Omental fat pad (tissue), 4 donors: Measurements from ENCODE around the gene KCNAB1. TPM values are rescaled to one million over a fixed set of nuclear protein-coding genes. Genes with fewer than 3 reads are reported as not detected.
A peak's percentile ranks its signal among the peaks of the same experiment; 100 is the strongest.

ENCODE experiments used
- ATAC-seq: fragments of 150-250 bp; one replicate; pipeline ENCODE4 v1.9.1; 2016; ENCODE audit warnings: mild to moderate bottlenecking, moderate library complexity; ENCODE audit not compliant: low FRiP score
- DNase-seq: peaks from one replicate; pipeline ENCODE4 v3.0.0-alpha.2; 2019; ENCODE audit warnings: low spot score
- total RNA-seq, 4 donors: library from RNA; depleted of rRNA; stranded (reverse); fragments of >200 nt; gene quantifications; one replicate each; pipeline ENCODE4 v1.1.0, GENCODE V29; 2016
- TF ChIP-seq, protein P1 (sequence below), 3 donors: fragments of 450-650 bp; IDR thresholded peaks; one replicate each; pipeline ENCODE4 v1.5.1; 2016 to 2017; ENCODE audit warnings: antibody characterized with exemption in 3 of 3, mild to moderate bottlenecking in 3 of 3, moderate library complexity in 2 of 3

The KCNAB1 gene
- total RNA-seq, 4 donors from 2014 or later: 2.2 to 12.6 (median 5.7) TPM

GRCh38 chr3:156532730-156533129 lies 412.4 kb downstream of the KCNAB1 start:
- no peak for DNase-seq
- ATAC-seq: no peak
- TF ChIP-seq, protein P1, sequence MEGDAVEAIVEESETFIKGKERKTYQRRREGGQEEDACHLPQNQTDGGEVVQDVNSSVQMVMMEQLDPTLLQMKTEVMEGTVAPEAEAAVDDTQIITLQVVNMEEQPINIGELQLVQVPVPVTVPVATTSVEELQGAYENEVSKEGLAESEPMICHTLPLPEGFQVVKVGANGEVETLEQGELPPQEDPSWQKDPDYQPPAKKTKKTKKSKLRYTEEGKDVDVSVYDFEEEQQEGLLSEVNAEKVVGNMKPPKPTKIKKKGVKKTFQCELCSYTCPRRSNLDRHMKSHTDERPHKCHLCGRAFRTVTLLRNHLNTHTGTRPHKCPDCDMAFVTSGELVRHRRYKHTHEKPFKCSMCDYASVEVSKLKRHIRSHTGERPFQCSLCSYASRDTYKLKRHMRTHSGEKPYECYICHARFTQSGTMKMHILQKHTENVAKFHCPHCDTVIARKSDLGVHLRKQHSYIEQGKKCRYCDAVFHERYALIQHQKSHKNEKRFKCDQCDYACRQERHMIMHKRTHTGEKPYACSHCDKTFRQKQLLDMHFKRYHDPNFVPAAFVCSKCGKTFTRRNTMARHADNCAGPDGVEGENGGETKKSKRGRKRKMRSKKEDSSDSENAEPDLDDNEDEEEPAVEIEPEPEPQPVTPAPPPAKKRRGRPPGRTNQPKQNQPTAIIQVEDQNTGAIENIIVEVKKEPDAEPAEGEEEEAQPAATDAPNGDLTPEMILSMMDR (IDR thresholded peaks at IDR 0.05): no peak

DNA sequence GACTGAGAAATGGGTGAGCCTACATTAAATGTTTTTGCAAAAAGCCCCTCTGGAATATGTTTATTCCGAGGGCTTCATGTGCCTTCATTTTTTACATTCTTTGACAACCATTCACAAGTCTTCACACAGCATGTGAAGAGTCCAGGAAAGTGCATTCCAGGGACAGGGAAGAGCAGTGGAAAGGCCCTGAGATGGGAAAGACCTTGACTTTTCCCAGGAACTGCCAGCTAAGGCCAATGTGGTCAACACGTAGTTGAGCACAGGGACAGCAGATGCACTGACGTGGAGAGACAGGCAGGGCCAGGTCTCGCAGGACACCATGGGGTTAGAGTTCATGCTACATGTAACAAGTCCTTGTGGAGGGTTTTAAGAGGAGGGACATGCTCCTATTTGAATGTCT lies 412.8 kb downstream of the KCNAB1 start:
- ATAC-seq (no peak), DNase-seq (no peak)
- TF ChIP-seq, protein P1 (IDR thresholded peaks at IDR 0.05): no peak

DNA sequence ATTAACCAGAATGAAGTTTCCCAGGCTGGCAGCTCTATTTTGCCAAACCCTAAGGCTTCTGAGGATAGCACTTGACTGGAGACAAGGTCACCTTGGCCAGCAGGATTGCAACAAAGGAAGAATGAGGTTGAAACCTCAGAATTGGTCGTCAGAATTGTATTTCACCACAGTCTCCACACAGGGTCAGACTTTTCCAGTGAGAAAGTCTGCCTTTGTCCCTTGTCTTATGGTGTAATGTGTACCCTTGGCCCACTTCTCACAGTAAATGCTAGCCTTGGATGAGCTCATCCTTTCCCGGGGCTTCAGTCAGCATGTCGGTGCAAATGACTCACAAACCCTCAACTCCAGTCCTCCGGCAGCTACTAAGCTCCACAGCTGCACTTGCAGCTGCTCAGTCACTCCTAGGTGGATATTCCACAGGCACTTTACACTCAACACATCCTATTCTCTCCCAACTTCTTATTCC lies 414.8 kb downstream of the KCNAB1 start:
- DNase-seq (no peak), ATAC-seq (peak; percentile 86)
- TF ChIP-seq, protein P1 (IDR thresholded peaks at IDR 0.05): no peak

DNA sequence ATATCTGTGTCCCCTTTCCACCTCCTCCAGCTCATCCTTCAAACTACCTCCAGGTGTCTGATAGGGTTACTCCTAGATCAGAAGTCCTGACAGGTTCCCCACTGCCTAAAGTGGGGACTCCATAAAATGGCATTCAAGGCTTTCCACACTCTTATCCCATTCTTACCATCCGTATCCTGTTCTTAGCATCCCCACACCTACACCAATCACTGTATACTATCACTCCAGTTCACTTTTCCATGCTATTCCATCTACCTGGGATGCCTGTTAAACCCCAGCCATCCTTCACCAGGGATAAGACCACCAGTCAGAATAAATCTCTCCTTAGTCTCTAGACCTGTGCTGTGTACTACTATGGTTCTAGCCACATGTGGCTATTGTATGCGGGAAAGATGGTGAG lies 415.4 kb downstream of the KCNAB1 start:
- no peak for DNase-seq
- no peak for ATAC-seq
- TF ChIP-seq, protein P1 (IDR thresholded peaks at IDR 0.05): no peak

GRCh38 chr3:156536524-156537316 lies 416.3 kb downstream of the KCNAB1 start:
- DNase-seq: no peak
- TF ChIP-seq, protein P1 (IDR thresholded peaks at IDR 0.05): no peak
- ATAC-seq: no peak

DNA sequence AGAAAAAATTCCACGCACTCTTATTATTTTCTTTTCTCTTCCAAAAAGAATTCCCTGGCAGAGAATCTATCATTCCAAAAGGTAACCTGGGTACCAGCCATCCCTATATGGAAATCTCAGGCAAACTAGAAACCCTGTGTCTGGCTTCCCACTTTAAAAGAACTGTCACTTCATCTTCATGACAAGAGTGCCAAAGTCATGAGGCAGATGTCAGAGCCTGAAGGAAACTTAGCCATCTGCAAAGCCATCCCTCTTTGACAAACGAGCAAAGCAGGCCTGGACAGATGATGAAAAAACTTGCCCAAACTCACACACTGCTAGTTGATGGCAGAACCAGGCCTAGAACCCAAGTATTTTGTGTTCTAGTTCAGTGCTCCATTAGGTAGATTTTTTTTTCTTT lies 418.7 kb downstream of the KCNAB1 start:
- ATAC-seq (no peak), DNase-seq (no peak)
- TF ChIP-seq, protein P1 (IDR thresholded peaks at IDR 0.05): no peak

DNA sequence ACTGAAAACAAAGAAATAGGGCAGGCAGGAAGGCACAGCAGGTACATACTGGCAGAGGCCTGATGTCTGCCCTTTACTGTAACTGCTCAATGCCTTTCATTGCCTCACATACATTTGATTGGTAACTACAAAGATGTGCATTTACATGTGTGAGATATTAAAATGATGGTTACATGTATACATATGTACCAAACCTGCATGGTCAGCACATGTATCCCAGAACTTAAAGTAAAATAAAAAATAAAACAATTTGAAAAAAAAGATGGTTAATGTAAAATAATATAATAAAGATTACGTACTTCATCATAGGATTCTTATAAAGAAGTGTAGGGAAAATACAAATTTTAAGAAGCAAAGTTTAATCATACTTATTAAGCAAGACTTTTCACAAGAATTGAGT lies 419.4 kb downstream of the KCNAB1 start:
- TF ChIP-seq, protein P1 (IDR thresholded peaks at IDR 0.05): no peak
- ATAC-seq (no peak), DNase-seq (no peak)
